Thoracic aorta (tissue), 2 donors: ENCODE measurements around the gene PSAPL1. TPM values are rescaled to one million over a fixed set of nuclear protein-coding genes. Genes with fewer than 3 reads are reported as not detected.

Experiments used
- ATAC-seq: fragments of 150-250 bp; one replicate; pipeline ENCODE4 v1.8.0; 2017; ENCODE audit warnings: low read depth; ENCODE audit not compliant: insufficient number of reproducible peaks, low FRiP score
- DNase-seq: peaks from one replicate; pipeline ENCODE4 v3.0.0-alpha.2; 2020; ENCODE audit warnings: low spot score
- H3K27ac ChIP-seq, 2 donors: fragments of 200-600 bp; sonication (generic); 1 replicate in 1 of 2; 2 replicates in 1 of 2; pipeline ENCODE4 v1.5.1; 2016; ENCODE audit warnings: mild to moderate bottlenecking in 2 of 2, moderate library complexity in 2 of 2
- H3K27me3 ChIP-seq: fragments of 200-600 bp; sonication (generic); replicated peaks from 2 replicates; pipeline ENCODE4 v1.6.0; 2016; ENCODE audit warnings: mild to moderate bottlenecking; ENCODE audit not compliant: insufficient read depth
- H3K36me3 ChIP-seq: fragments of 200-600 bp; sonication (generic); one replicate; pipeline ENCODE4 v1.5.1; 2016
- H3K4me1 ChIP-seq, 2 donors: fragments of 200-600 bp; sonication (generic); 1 replicate in 1 of 2; 2 replicates in 1 of 2; pipeline versions ENCODE4 v1.5.1 to v1.6.0; 2016; ENCODE audit warnings: low read depth in 2 of 2, mild to moderate bottlenecking in 1 of 2; ENCODE audit not compliant: control insufficient read depth in 1 of 2
- H3K4me3 ChIP-seq: fragments of 200-600 bp; sonication (generic); 2 replicates; pipeline ENCODE4 v1.5.1; 2016; ENCODE audit warnings: mild to moderate bottlenecking
- H3K9me3 ChIP-seq: fragments of 200-600 bp; sonication (generic); 2 replicates; pipeline ENCODE4 v1.5.1; 2016
- CTCF ChIP-seq: fragments of 200-600 bp; sonication (generic); IDR thresholded peaks from one replicate; pipeline ENCODE4 v1.5.1; 2019; ENCODE audit warnings: antibody characterized with exemption
- total RNA-seq, 2 donors: library from RNA; depleted of rRNA; stranded (reverse); fragments of >200 nt; gene quantifications; one replicate each; pipeline versions ENCODE4 v1.1.0 to v1.2.3, GENCODE V29; 2016

The PSAPL1 gene
- under 1 TPM in 1 of 2 donors, not detected in 1; 0.14 TPM for total RNA-seq

GRCh38 chr4:7434766-7435150 lies at the start of gene PSAPL1:
TSS of gene PSAPL1 (minus strand) at chr4:7434930. CDS start at chr4:7434879, 51 bp downstream.
- no peak for TF ChIP-seq CTCF

GRCh38 chr4:7481227-7481626 lies 46.5 kb upstream of the PSAPL1 start:
- ATAC-seq (no peak), DNase-seq (no peak)
- H3K4me1 ChIP-seq: no peaks in the 10 kb centered on the region
- H3K27me3 ChIP-seq: no peaks in the 10 kb centered on the region
- TF ChIP-seq CTCF: no peak
- no peaks in the 10 kb centered on the region for H3K36me3 ChIP-seq
- no peak overlapping the region for H3K4me3 ChIP-seq
- no peak overlapping the region for H3K27ac ChIP-seq
- no peaks in the 10 kb centered on the region for H3K9me3 ChIP-seq

More at GRCh38 chr4:7434766-7435150, at the start of gene PSAPL1:
- Histone ChIP-seq H3K27me3 (no peaks in the 10 kb centered on the region), H3K27ac (no peak within 1 kb of the TSS), H3K9me3 (no peaks in the 10 kb centered on the region), H3K4me1 (no peaks in the 10 kb centered on the region), H3K36me3 (no peaks in the 10 kb centered on the region), H3K4me3 (no peak within 1 kb of the TSS)
- ATAC-seq (no peak), DNase-seq (no peak)

- no peaks in the 10 kb centered on the region for H3K4me1 ChIP-seq
- no peak for TF ChIP-seq CTCF
- DNase-seq (no peak), ATAC-seq (no peak)
- H3K4me3 ChIP-seq: no peak overlapping the region
- H3K27me3 ChIP-seq: no peaks in the 10 kb centered on the region
- H3K27ac ChIP-seq: no peak overlapping the region
- no peaks in the 10 kb centered on the region for H3K36me3 ChIP-seq
- no peaks in the 10 kb centered on the region for H3K9me3 ChIP-seq
Measured at GRCh38 chr4:7480423-7480822, 45.7 kb upstream of the PSAPL1 start.

GRCh38 chr4:7478665-7479064 lies 43.9 kb upstream of the PSAPL1 start:
- ATAC-seq: no peak
- H3K27ac ChIP-seq: no peak overlapping the region
- H3K27me3 ChIP-seq: no peaks in the 10 kb centered on the region
- no peaks in the 10 kb centered on the region for H3K36me3 ChIP-seq
- no peaks in the 10 kb centered on the region for H3K4me1 ChIP-seq
- no peaks in the 10 kb centered on the region for H3K9me3 ChIP-seq
- H3K4me3 ChIP-seq: no peak overlapping the region
- no peak for DNase-seq
- no peak for TF ChIP-seq CTCF

GRCh38 chr4:7477695-7478094 lies 43.0 kb upstream of the PSAPL1 start:
- no peaks in the 10 kb centered on the region for H3K27me3 ChIP-seq
- H3K27ac ChIP-seq: no peak overlapping the region
- H3K4me3 ChIP-seq: no peak overlapping the region
- no peaks in the 10 kb centered on the region for H3K9me3 ChIP-seq
- no peaks in the 10 kb centered on the region for H3K4me1 ChIP-seq
- DNase-seq (no peak), ATAC-seq (no peak)
- H3K36me3 ChIP-seq: no peaks in the 10 kb centered on the region
- no peak for TF ChIP-seq CTCF
